ENCODE measurements around the gene RAB9A.

- TF ChIP-seq POLR2A (IDR thresholded peaks at IDR 0.05; ENCODE audit: extremely low read depth, insufficient read length) = no peak
- no peak for TF ChIP-seq CTCF (IDR thresholded peaks at IDR 0.05; ENCODE audit: low read depth, low read length)
Measured at GRCh38 chrX:13732246-13733067, 43.5 kb downstream of the RAB9A start.
